NCI-H2029 treated with DMSO at 0.1 percent for 48 hours (cell line): ENCODE data around the gene CHCHD6.

Source experiments
- DNase-seq: peaks from one replicate; lab custom pipeline; 2025; lab: John Stamatoyannopoulos, UW

The CHCHD6 gene

DNA sequence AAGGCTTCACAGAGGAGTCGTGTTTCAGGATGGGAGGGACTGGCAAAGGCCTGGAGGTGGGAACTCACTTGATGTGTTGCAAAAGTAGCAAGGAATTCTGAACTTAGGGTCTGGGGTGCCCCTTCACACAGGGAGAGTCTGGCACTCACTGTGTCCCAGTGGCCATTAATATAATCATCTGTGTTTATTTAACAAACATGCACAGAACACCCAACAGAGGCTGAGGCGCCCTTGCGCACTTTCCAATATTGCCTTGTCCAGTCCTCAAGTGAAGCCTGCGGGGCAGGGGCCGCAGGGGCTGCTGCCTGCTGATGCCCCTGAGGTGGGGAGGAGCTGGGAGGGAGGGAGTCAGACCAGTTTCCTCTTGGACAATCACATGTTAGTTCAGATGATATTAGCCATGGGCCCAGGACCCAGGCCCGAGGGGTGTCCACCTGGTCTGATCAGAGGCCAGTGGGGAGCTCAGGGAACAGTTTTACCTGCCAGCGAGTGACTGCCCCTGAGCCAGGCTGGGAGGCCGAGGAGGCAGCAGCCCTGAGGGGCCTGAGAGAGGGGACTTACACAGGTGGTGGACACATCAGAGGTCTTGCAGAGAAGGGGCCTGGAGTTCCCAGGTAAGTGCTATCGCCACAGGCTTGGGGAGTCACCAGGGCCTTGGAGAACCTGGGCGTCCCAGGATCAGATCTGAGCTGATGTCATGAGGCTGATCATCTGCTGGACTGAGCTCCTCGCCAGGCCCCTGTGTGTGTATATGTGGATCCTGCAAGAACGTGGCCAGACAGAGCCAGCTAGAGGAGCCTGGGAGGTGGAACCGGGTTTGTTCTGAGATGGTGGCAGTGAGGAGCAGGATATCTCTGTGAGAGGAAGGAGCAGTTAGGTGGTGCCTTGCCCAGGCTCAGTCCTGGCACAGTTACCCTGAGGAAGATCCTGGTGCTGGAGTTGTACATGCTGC, 35.3 kb upstream of the CHCHD6 start:
- DNase-seq, result no peak

DNA sequence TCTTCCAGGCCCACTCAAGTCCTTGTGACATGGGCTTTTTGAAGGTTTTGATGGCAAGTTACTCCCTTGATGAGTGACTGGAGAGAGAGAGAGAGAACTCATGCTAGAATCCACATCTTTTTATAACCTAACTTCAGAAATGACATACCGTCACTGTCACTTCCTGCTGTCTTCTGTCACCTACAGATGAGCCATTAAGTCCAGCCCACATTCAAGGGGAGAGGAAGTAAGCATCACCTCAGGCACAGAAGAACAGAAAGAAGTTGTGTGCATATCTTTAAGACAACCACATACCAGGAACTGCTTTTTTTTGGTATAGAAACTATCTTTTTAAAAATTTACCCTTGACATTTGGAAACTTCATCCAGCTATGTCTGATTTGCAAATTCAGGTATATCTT, 32.5 kb upstream of the CHCHD6 start:
- DNase-seq, result no peak

DNA sequence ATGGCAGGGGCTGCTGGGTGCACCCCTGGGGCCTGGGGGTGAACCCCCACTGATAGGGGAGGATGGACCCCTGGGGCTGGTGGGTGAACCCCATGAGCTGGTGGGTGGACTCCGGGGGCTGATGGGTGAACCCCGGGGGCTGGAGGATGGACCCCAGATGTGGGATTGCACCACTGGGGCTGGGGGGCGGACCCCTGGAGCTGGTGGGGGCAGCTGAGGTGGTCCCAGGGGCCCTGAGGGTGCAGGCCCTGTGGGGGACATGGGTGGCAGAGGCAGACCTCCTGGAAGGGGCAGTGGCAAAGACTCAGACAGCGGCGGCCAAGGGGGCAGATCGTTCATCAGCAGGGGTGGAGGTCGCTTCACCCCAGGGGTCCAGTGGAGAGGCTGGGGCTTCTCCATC, 31.7 kb upstream of the CHCHD6 start:
- DNase-seq, result no peak

DNA sequence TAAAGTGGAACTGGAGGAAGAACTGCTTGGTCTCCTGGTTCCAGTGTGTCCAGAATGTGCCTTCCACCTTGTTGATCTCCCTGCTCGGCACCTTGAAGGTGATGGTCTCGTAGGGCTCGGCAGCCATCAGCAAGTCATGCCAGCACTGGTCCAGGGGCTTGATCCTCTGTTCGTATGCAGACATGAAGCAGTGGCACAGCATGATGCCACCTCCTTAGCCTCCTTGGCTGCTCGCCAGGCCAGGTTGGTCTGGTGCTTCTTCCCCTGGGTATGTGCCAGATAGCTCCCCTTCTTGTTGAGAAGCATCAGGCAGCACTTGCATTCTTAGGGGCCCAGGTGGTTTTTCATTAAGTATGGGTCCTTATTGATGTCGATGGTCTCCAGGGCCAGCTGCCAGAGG, 31.3 kb upstream of the CHCHD6 start:
- no peak for DNase-seq

DNA sequence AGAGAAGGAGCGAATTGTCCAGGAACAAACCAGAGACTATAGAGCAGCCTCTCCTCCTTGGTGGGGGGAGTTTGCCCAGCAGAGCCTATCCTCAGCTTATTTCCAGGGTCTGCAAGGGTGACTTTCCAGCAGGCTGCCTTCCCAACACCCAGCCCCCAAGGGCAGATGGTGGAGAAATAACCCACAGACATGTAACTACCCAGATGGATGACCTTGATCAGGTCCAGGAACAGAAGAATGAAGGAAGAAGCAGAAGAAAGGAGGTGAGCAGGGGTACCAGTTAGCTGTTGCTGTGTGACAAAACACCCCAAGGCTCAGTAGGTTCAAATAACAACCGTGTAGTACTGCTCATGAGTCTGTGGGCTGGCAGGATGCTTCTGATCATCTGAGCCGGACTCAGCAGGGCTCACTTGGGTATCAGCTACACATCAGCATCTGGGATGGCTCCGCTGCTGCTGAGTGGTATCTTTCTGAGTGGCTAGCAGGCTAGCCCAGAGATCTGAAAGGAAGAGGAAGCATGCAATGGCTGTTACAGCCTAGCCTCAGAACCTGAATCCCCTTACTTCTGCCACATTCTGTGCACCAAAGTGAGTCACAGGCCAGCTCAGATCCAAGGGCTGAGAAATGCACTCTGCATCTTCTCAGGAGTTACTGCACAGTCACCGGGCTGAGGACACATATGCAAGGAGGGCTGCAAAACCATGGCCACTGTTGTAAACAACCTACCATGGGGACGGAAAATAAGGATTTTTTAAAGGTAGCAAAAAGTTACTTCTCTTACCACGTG, 26.9 kb upstream of the CHCHD6 start:
- no peak for DNase-seq

DNA sequence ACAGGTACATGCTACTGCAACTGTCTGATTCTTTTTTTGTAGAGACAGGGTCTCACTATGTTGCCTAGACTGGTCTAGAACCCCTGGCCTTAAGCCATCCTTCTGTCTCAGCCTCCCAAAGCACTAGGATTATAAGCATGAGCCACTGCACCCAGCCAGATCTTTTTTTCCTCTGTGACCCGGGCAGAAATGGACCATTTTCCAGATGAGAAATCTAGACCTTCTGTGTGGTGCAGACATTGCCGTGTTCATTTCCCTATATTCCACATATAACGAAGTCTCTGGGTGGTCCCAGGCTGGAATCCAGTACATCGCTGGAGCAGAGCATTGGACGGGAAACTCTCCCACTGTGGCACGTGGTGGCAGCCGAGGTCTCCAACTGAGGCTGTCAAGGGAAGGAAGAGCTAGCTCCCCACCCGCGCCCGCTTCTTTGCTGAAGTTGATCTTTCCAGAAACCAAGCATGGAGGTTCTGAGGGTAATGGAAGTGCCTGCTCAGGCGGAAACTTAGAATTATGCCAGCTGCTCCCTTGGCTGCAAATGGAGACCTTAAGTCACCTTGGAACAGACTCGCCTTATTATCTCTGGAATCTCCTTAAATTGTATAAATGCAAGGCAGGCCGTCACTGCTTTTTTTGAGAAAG, 26.1 kb upstream of the CHCHD6 start:
- DNase-seq, result no peak

DNA sequence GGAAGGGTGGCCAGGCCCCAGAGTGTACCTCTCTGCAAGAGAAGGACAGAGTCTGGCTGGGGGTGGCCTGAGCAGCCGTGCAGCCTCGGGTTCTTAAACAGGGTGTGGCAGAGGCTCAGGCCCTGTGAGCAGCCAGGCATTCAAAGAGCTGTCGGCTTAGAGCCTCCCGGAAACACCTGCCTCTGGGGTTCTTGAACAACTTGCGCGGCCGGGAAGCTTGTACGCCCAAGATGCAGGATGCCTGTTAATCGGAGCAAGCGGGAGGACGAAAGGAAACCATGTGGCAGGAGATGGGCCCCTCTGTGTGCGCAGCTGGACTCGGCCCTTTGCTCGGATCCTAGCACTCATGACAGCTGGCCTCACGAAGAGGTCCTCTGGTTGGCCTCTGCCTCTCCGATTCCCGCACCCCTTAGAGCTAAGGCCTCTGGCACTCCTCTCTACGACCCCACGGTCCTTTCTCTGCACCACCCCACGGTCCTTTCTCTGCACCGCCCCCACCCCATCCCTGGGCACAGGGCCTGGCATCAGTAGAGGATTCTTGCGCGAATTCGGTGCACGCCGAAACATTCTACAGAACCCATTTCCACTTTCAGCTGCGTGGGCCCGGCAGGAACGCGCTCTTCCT, 25.2 kb upstream of the CHCHD6 start:
- DNase-seq, result no peak

DNA sequence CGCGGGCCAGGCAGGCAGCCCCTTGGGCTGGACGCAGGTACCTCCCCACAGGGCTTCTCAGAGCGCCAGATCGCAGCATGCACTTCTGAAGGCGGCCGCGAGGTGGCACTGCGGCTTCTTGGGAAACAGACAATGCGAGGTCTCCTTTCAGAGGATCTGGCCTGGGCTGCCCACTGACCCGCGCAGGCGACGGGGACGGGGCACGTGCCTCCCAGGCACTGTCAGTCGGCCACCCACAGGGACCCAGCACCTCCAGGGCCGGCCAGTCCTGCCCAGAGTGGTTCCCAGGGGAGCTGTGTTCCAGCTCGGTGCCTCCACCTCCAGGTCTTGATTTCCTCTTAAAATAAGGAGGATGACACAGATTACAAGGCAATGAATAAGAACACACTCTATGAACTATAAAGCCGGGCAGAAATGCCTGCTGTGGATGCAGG, 24.7 kb upstream of the CHCHD6 start:
- DNase-seq, result peak; percentile 9

DNA sequence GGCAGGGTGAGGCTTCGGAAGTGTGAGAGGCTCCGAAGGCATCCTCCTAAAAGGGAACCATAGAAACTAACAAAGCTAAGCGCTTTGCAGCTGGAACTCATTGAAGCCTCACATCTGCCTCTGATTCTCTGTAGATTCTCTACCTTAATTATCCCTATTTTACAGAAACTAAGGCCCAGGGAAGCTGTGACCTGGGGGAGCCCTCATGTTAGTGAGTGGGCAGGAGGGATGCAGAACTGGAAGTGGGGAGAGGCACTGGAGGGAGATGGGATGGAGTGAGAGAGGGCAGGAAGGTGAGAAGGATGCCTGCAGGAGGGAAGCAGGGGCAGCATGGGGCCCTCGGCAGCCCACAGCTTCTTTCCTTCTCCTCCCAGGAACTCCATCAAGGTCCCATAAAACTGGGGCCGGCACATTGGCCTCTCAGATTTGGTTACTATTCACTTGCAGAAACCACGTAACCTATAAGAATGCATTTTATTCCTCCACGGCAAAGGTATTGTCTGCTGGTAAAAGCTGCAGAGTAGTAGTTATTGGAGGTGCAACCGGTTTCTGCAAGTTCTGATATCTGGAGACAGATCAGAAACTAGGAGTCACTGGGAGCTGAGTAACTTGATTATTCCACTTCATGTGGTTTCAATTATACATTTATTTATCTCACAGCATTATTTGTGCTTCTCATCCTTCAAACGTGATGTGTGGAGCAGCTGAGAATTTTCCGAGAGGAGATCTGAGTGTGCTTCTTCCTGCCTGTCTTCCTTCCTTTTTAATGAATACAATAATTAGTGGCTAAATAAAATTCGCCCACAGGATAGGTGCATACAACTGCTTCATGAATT, 24.0 kb upstream of the CHCHD6 start:
- no peak for DNase-seq

DNA sequence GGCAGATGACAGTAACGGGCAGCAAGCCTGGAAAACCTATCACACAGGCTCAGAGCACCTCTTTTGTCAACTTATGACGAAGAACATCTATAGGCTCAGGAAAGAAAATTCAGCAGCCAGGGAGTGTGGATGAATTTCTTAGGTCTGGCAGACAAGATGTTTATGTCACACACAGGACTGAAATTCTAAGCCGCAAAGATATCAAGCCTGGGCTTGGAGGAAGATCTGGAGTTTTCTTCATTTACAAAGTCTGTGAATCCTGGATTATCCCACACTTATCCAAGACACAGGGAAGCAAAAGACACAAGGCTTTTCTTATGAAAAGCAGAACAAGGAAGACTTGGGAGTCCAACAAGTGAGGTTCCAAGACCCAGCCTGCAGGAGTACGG, 23.4 kb upstream of the CHCHD6 start:
- no peak for DNase-seq

DNA sequence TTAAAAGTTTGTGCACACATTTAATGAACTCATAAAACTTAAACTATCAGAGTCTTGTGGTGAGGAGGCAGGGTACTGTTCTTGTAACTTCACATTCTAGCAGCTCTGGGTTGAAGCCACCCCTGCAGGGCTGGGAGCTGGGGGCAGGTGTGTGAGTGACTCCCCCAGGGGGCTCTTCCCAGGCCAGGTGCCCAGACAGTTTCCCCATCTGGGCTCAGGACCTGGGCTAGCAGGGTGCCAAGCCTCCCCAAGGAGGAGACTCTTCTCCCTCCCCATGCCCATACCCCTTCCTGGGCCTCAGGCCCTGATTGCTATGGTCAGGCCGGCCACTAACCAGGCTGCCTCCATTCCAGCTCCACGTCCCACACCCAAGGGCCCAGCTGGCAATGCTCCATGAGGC, 22.0 kb upstream of the CHCHD6 start:
- no peak for DNase-seq

DNA sequence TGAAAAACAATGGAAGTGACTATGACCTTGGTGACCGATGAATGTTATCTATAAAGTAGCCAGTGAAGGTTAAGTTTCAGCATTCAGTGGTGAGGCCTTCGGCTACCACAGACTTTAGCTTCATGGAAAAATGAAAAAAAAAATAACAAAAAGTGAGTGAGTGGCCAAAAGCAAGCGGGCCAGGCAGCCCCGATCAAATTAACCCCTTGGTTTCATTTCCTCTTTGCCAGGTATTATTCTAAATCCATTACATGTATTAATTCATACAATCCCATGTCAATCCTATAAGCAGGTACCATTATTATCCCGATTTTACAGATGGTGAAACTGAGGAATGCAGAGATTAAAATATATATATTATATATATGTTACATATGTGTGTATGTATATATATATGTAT, 21.0 kb upstream of the CHCHD6 start:
- no peak for DNase-seq

DNA sequence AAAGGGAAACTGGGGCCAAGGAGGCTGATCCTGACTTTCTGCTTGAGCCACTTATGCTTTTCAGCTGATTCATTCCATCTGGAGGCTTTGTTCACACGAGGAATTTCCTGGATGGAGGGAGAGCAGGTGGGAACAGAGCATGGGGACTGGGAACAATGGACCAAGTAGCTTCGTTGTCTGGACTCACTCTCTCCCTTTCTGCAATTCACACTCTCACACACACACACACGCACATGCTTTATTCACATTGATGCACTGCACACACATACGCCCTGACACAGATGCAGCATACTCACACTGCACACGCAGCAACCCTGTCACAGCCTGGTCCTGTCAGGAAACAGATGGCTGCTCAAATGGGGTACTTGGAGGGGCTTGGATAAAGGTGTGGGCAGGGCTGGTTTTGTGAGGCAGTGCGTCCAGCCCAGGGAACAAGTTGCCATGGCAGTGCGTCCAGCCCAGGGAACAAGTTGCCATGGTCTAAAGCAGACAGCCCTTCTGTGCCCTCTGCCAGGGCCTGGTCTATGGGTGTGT, 19.8 kb upstream of the CHCHD6 start:
- DNase-seq, result peak; percentile 23

DNA sequence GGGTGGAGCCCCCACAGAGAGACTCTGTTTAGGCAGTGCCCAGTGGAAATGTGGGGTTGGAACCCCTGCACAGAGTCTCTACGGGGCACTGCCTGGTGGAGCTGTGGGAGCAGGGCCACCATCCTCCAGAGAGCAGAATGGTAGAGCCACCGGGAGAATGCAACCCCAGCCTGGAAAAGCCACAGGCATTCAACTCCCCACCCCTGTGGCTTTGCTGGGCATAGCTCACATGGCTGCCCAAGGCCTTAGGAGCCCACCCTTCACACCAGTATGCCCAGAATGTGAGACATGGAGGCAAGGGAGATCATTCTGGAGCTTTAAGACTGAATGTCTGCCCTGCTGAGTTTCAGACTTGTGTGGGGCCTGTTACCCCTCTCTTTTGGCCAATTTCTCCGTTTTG, 19.0 kb upstream of the CHCHD6 start:
- no peak for DNase-seq

DNA sequence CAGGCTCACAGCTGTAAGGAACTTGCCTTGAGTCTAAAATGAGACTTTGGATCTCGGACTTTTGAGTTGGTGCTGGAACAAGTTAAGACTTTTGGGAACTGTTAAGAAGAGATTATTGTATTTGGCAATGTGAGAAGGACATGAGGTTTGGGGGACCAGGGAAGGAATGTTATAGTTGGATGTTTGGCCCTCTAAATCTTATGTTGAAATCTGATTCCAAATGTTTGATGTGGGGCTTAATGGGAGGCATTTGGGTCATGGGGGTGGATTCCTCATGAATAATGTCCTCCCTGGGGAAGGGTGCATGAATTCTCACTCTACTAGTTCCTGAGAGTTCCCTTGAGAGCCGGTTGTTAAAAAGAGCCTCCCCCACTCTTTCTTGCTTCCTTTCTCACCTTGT, 18.5 kb upstream of the CHCHD6 start:
- DNase-seq, result no peak

DNA sequence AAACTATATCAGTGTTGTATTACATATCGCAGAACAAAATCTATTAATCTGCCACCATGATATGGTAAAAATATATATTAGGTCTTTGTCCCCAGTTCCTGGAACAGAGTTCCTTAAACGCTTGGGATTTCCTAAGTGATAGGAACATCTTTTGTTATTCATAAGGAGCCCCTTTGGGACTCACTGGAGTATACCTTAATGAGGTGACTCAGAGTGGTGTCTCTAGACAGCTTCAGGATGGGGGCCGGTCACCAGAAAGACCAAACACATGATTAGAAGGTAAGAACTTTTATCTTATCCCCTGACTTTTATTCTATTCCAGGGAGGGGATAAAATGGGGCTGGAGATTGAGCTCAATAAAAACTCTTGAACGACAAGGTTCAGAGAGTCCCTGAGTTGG, 12.3 kb upstream of the CHCHD6 start:
- no peak for DNase-seq

DNA sequence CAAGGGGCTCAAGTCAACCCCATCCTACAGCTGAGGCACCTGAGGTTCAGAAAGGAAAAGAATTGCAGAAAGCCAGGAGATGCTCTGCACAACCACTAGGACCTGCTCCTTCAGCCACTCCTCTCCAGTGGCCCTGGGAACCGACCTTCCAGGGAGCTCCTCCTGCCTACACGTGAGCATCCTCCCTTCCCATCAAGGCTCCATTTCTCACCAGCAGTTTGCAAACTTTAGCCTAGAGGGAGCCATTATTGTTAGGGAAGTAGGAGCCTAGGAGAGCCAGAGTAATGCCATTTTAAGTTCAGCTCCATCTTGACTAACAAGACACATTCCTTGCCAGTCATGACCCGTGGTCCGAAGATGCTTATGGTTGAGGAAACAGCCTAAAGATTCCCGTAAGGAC, 11.2 kb upstream of the CHCHD6 start:
- no peak for DNase-seq

DNA sequence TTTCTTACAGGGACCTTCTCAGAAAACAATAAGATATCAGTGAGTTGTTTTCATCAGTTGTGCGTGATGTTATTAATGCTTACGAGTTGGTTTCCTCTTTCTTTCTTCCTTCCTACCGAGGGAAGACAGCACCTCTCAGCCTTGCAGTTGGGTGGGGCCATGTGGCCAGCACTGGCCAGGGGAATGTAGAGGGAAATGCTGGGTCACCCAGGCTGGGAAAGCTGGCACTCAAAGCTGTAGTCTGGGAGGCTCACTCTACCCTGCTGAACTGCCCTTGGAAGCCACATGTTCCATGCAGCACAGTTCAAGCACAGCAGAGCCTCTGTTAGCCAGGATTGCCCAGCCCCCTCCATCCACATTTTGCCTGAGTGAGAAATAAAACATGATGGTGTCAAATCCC, 10.1 kb upstream of the CHCHD6 start:
- DNase-seq, result no peak

DNA sequence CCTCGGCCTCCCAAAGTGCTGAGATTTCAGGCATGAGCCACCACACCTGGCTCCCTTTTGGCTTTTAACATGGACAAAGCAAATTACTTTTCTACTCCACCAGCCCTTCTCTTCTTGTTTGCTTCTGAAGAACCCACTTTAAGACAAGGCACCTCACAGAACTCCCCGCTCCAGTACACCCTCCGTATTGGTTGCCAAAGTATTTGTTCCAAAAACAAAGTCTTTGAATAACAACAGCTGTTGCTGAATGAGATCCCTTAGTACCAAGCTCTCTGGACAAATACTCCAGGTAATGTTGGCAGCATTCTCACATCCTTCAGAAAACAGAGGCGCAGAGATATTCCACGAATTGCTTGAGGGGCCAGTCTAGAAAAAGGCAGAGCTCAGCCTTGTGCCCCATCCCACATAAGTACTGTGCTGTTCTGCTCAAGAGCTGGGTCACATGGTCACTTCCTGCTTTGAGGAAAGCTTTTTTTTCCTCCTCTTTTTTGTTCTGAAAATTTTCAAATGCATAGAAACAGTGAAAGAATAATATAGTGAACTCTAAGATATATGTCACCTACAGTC, 7.3 kb upstream of the CHCHD6 start:
- peak; percentile 58 for DNase-seq

DNA sequence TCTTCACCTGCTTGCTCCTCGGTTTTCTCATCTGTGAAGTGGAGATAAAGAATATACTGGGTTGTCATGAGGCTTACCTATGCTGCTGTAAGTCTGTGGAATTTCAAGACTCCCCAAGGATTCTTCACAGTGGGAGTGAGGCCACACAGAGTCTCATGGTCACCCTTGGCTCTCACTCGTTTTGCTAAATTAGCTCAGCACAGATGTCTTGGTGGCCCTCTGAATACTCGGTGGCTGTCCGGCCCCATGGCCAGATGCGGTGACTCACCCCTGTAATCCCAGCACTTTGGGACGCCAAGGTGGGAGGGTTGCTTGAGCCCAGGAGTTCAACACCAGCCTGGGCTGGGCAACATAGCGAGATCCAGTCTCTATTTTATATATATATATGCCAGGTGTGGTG, 5.0 kb upstream of the CHCHD6 start:
- no peak for DNase-seq
